Measurements from ENCODE around the gene GABRA1.
A peak's percentile ranks its signal among the peaks of the same experiment; 100 is the strongest.

Gene GABRA1

GRCh38 chr5:161847941-161848391, at the start of gene GABRA1:
Gene GABRA1, plus strand, starts transcription at chr5:161848120. Its CDS starts 2,691 bp downstream, at chr5:161850811.
- no peak for DNase-seq

- no peak for DNase-seq
These were observed 48.6 kb upstream of the GABRA1 start for GRCh38 chr5:161799316-161799715.

- DNase-seq: no peak
These were observed 43.7 kb upstream of the GABRA1 start for GRCh38 chr5:161804263-161804662.

- DNase-seq: no peak
These were observed 1.2 kb upstream of the GABRA1 start for GRCh38 chr5:161846746-161847145.

GRCh38 chr5:161847447-161847846, 473 bp upstream of the GABRA1 start:
- DNase-seq: no peak

GRCh38 chr5:161850491-161850890, 2.6 kb downstream of the GABRA1 start:
- DNase-seq: no peak

- DNase-seq: peak; percentile 3 to 6
These were observed 3.9 kb downstream of the GABRA1 start for GRCh38 chr5:161851691-161852299.

- no peak for DNase-seq
These were observed 9.4 kb downstream of the GABRA1 start for GRCh38 chr5:161857358-161857757.

- no peak for DNase-seq
These were observed 15.3 kb downstream of the GABRA1 start for GRCh38 chr5:161863259-161863658.

- DNase-seq: no peak
These were observed 15.9 kb downstream of the GABRA1 start for GRCh38 chr5:161863811-161864210.

- no peak for DNase-seq
These were observed 17.6 kb downstream of the GABRA1 start for GRCh38 chr5:161865510-161865909.

GRCh38 chr5:161889971-161890370, 42.1 kb downstream of the GABRA1 start:
- DNase-seq: no peak

GRCh38 chr5:161895514-161895913, 47.6 kb downstream of the GABRA1 start:
- DNase-seq: no peak

GRCh38 chr5:161897033-161897432, 49.1 kb downstream of the GABRA1 start:
- no peak for DNase-seq

GRCh38 chr5:161899590-161899989, 51.7 kb downstream of the GABRA1 start:
- no peak for DNase-seq

- DNase-seq: no peak
These were observed 53.1 kb downstream of the GABRA1 start for GRCh38 chr5:161900981-161901380.

- no peak for DNase-seq
These were observed 73.9 kb downstream of the GABRA1 start for GRCh38 chr5:161921781-161922180.

- DNase-seq: no peak
These were observed 76.3 kb downstream of the GABRA1 start for GRCh38 chr5:161924270-161924669.

GRCh38 chr5:161925960-161926359, 78.0 kb downstream of the GABRA1 start:
- peak in 1 of 2 experiments; percentile 4 for DNase-seq

GRCh38 chr5:161934486-161934885, 86.6 kb downstream of the GABRA1 start:
- no peak for DNase-seq

GRCh38 chr5:161944974-161945373, 97.1 kb downstream of the GABRA1 start:
- DNase-seq: no peak

GRCh38 chr5:161946911-161947310, 99.0 kb downstream of the GABRA1 start:
- DNase-seq: no peak

All from AML-193 (cell line).